ENCODE measurements around the gene KIAA1217.

Gene KIAA1217

GRCh38 chr10:24215196-24215595 lies 6.3 kb downstream of the KIAA1217 start:
- H3K27ac ChIP-seq, result no peak overlapping the region
- no peak overlapping the region for H3K4me3 ChIP-seq
- H3K36me3 ChIP-seq, result peaks cover 0 to 6% (median 0%) of the 10 kb centered on the region in 3 donors
- peaks cover 0 to 12% (median 4%) of the 10 kb centered on the region in 4 donors for H3K4me1 ChIP-seq
- H3K9me3 ChIP-seq, result no peaks in the 10 kb centered on the region
- DNase-seq, result no peak
- TF ChIP-seq, protein P1, sequence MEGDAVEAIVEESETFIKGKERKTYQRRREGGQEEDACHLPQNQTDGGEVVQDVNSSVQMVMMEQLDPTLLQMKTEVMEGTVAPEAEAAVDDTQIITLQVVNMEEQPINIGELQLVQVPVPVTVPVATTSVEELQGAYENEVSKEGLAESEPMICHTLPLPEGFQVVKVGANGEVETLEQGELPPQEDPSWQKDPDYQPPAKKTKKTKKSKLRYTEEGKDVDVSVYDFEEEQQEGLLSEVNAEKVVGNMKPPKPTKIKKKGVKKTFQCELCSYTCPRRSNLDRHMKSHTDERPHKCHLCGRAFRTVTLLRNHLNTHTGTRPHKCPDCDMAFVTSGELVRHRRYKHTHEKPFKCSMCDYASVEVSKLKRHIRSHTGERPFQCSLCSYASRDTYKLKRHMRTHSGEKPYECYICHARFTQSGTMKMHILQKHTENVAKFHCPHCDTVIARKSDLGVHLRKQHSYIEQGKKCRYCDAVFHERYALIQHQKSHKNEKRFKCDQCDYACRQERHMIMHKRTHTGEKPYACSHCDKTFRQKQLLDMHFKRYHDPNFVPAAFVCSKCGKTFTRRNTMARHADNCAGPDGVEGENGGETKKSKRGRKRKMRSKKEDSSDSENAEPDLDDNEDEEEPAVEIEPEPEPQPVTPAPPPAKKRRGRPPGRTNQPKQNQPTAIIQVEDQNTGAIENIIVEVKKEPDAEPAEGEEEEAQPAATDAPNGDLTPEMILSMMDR (IDR thresholded peaks at IDR 0.05), result no peak
- intact Hi-C loops (cut with DNase I; ENCODE audit: low total_unique reads), result no loop called here
- no peaks in the 10 kb centered on the region for H3K27me3 ChIP-seq

GRCh38 chr10:24215603-24216002 lies 6.7 kb downstream of the KIAA1217 start:
- no peak overlapping the region for H3K27ac ChIP-seq
- no peak overlapping the region for H3K4me3 ChIP-seq
- TF ChIP-seq, protein P1 (IDR thresholded peaks at IDR 0.05), result no peak
- H3K9me3 ChIP-seq, result no peaks in the 10 kb centered on the region
- no peak for DNase-seq
- peaks cover 0 to 9% (median 0%) of the 10 kb centered on the region in 3 donors for H3K36me3 ChIP-seq
- intact Hi-C loops (cut with DNase I; ENCODE audit: low total_unique reads), result no loop called here
- no peaks in the 10 kb centered on the region for H3K27me3 ChIP-seq
- H3K4me1 ChIP-seq, result peaks cover 0 to 8% (median 2%) of the 10 kb centered on the region in 4 donors

DNA sequence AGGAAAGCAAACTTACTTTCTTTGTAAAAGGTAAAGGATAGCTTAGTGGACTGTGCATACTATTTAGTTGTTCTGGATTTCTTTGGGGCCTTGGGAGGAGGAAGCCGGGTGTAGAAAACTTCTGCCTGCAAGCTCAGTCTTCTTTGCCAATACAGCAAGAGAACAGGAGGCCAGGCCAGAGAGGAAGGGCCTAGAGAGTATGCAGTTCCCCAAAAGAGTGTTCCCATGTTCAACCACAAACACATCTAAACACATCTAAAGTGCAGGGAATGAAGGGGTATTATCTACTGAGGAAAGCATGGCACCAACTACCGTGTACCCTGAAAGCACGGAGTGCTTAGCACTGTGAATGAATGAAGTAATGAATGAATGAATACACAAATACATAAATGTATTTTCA lies 11.0 kb downstream of the KIAA1217 start:
- Histone ChIP-seq H3K36me3 (peaks cover 0 to 21% (median 0%) of the 10 kb centered on the region in 3 donors), H3K4me1 (peaks cover 0 to under 1% (median 0%) of the 10 kb centered on the region in 4 donors), H3K9me3 (no peaks in the 10 kb centered on the region), H3K27ac (no peak overlapping the region), H3K27me3 (no peaks in the 10 kb centered on the region), H3K4me3 (no peak overlapping the region)
- intact Hi-C loops (cut with DNase I; ENCODE audit: low total_unique reads), result no loop called here
- no peak for DNase-seq
- TF ChIP-seq, protein P1 (IDR thresholded peaks at IDR 0.05), result no peak

- Histone ChIP-seq H3K27ac (no peak overlapping the region), H3K4me3 (no peak overlapping the region), H3K4me1 (no peaks in the 10 kb centered on the region), H3K36me3 (peaks cover 0 to 21% (median 0%) of the 10 kb centered on the region in 3 donors), H3K27me3 (no peaks in the 10 kb centered on the region), H3K9me3 (no peaks in the 10 kb centered on the region)
- TF ChIP-seq, protein P1 (IDR thresholded peaks at IDR 0.05), result no peak
- intact Hi-C loops (cut with DNase I; ENCODE audit: low total_unique reads), result no loop called here
- no peak for DNase-seq
Measured at GRCh38 chr10:24223341-24223740, 14.4 kb downstream of the KIAA1217 start.

GRCh38 chr10:24223953-24224352 lies 15.0 kb downstream of the KIAA1217 start:
- Histone ChIP-seq H3K27me3 (no peaks in the 10 kb centered on the region), H3K36me3 (peaks cover 0 to 21% (median 0%) of the 10 kb centered on the region in 3 donors), H3K9me3 (no peaks in the 10 kb centered on the region), H3K4me3 (no peak overlapping the region), H3K27ac (no peak overlapping the region), H3K4me1 (no peaks in the 10 kb centered on the region)
- intact Hi-C loops (cut with DNase I; ENCODE audit: low total_unique reads), result no loop called here
- no peak for DNase-seq
- TF ChIP-seq, protein P1 (IDR thresholded peaks at IDR 0.05), result no peak

DNA sequence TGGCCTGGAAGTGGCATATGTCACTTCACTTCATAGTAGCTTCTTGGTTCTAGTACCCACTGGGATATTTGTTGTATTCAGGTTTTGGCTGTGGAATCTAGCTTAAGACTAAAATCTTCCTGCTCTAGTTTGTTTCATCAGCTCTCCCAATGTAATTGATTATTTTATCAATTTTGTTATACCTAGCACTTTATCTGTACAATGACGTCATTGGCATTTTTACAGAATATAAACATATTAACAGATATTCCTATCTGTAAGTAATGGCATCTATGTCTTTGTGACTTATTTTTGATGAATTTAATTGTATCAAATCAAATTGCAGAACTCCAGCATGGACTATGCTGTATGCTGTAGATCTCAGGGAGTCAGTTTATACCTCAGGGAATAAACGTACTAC lies 19.7 kb downstream of the KIAA1217 start:
- DNase-seq, result no peak

More for the DNA sequence above, 19.7 kb downstream of the KIAA1217 start:
- TF ChIP-seq, protein P1 (IDR thresholded peaks at IDR 0.05), result no peak
- no peaks in the 10 kb centered on the region for H3K27me3 ChIP-seq
- no peaks in the 10 kb centered on the region for H3K9me3 ChIP-seq
- H3K4me1 ChIP-seq, result no peaks in the 10 kb centered on the region
- intact Hi-C loops (cut with DNase I; ENCODE audit: low total_unique reads), result no loop called here
- H3K36me3 ChIP-seq, result no peaks in the 10 kb centered on the region
- H3K4me3 ChIP-seq, result no peak overlapping the region
- H3K27ac ChIP-seq, result no peak overlapping the region

All from tibial artery (tissue), 4 donors.